A549 (cell line): ENCODE data around the gene FKBP1A. TPM values are rescaled to one million over a fixed set of nuclear protein-coding genes. Genes with fewer than 3 reads are reported as not detected.

ENCODE experiments used
- ATAC-seq, 2 experiments: fragments of 200-7000 bp in 1 of 2; fragments of >200 bp in 1 of 2; cut with Nextera tagmentation in 1 of 2; cut with Tn5 transposase in 1 of 2; 3 replicates each; pipeline versions ENCODE4 v1.8.0 to v1.9.1; 2018 to 2020; ENCODE audit warnings: mild to moderate bottlenecking in 1 of 2, moderate library complexity in 1 of 2
- CTCF ChIA-PET: fragments of 300-600 bp; sonication (Branson Sonifier 250); formaldehyde crosslinking; extraction: SDS; loops from one replicate; lab custom pipeline; 2021; ENCODE audit warnings: antibody characterized with exemption, inconsistent platforms; lab: Yijun Ruan, JAX
- POLR2A ChIA-PET: fragments of 350-600 bp; formaldehyde crosslinking; extraction: SDS; loops from one replicate; lab custom pipeline; 2021; ENCODE audit warnings: antibody characterized with exemption, inconsistent platforms; lab: Yijun Ruan, JAX
- DNase-seq, 2 experiments: peaks; one replicate each; pipeline versions ENCODE4 v3.0.0 to v3.0.0-alpha.2; 2011 to 2016; ENCODE audit warnings: low read depth in 1 of 2, low spot score in 1 of 2
- FAIRE-seq: peaks from 2 replicates; lab custom pipeline; 2011; peaks lifted over from hg19 to GRCh38; lab: Jason Lieb, UNC
- H3K27ac ChIP-seq, 2 experiments: fragments of >200 bp; sonication (Bioruptor Twin); formaldehyde crosslinking; 3 replicates each; pipeline ENCODE4 v1.5.1; 2016 to 2017
- H3K4me1 ChIP-seq: fragments of >200 bp; sonication (Bioruptor Twin); formaldehyde crosslinking; 3 replicates; pipeline ENCODE4 v1.6.1; 2016
- H3K4me2 ChIP-seq: fragments of >200 bp; sonication (Bioruptor Twin); formaldehyde crosslinking; 3 replicates; pipeline ENCODE4 v1.6.1; 2016
- H3K4me3 ChIP-seq: fragments of >200 bp; sonication (Bioruptor Twin); formaldehyde crosslinking; 3 replicates; pipeline ENCODE4 v1.5.1; 2016
- H3K9me3 ChIP-seq: fragments of >200 bp; sonication (Bioruptor Twin); formaldehyde crosslinking; 3 replicates; pipeline ENCODE4 v1.6.1; 2016
- BCL3 ChIP-seq: fragments of >200 bp; sonication (Bioruptor Twin); formaldehyde crosslinking; IDR thresholded peaks from 3 replicates; pipeline ENCODE4 v1.6.1; 2016
- BHLHE40 ChIP-seq: IDR thresholded peaks from 2 replicates; pipeline ENCODE4 v1.6.1; 2012; ENCODE audit warnings: low read depth, low read length, inconsistent platforms
- CBX2 ChIP-seq: fragments of 200-600 bp; sonication (generic); IDR thresholded peaks from 2 replicates; pipeline ENCODE4 v1.6.1; 2016; ENCODE audit warnings: low read depth, mild to moderate bottlenecking, borderline replicate concordance
- CEBPB ChIP-seq, 2 experiments: fragments of >200 bp in 1 of 2; sonication (Bioruptor Twin) in 1 of 2; formaldehyde crosslinking in 1 of 2; IDR thresholded peaks; 2 replicates each; pipeline ENCODE4 v1.6.1; 2012 to 2016
- ELK1 ChIP-seq: fragments of 150-350 bp; IDR thresholded peaks from 2 replicates; pipeline ENCODE4 v1.6.1; 2014; ENCODE audit warnings: low read depth, mild to moderate bottlenecking, low read length
- EP300 ChIP-seq, 2 experiments: fragments of >200 bp; sonication (Bioruptor Twin); formaldehyde crosslinking; IDR thresholded peaks; 2 replicates in 1 of 2; 3 replicates in 1 of 2; pipeline ENCODE4 v1.6.1; 2016 to 2017
- FOSL2 ChIP-seq, 2 experiments: fragments of 450-650 bp in 1 of 2; fragments of >200 bp in 1 of 2; sonication (Bioruptor Twin) in 1 of 2; formaldehyde crosslinking; IDR thresholded peaks; 2 replicates each; pipeline versions ENCODE4 v1.5.0 to v1.6.1; 2016 to 2020; ENCODE audit warnings: mild to moderate bottlenecking in 1 of 2, moderate library complexity in 1 of 2
- HEYL ChIP-seq: fragments of 250-450 bp; sonication (Bioruptor Pico); IDR thresholded peaks from 2 replicates; pipeline ENCODE4 v1.8.0; 2021; ENCODE audit warnings: mild to moderate bottlenecking, moderate library complexity
- HMGXB4 ChIP-seq: fragments of 250-450 bp; sonication (Bioruptor Pico); IDR thresholded peaks from 2 replicates; pipeline ENCODE4 v1.5.0; 2021; ENCODE audit warnings: mild to moderate bottlenecking, moderate library complexity, borderline replicate concordance
- HOXA7 ChIP-seq: fragments of 250-450 bp; sonication (Bioruptor Pico); IDR thresholded peaks from 2 replicates; pipeline ENCODE4 v1.5.0; 2020; ENCODE audit warnings: mild to moderate bottlenecking, moderate library complexity
- JUN ChIP-seq, 2 experiments: fragments of >200 bp; sonication (Bioruptor Twin); formaldehyde crosslinking; IDR thresholded peaks; 2 replicates in 1 of 2; 3 replicates in 1 of 2; pipeline ENCODE4 v1.6.1; 2016 to 2017
- KDM5A ChIP-seq: fragments of 200-600 bp; sonication (generic); IDR thresholded peaks from 2 replicates; pipeline ENCODE4 v1.6.1; 2016; ENCODE audit warnings: antibody characterized with exemption, mild to moderate bottlenecking
- MAX ChIP-seq: IDR thresholded peaks from 2 replicates; pipeline ENCODE4 v1.6.1; 2012
- MAZ ChIP-seq: fragments of 150-350 bp; IDR thresholded peaks from 2 replicates; pipeline ENCODE4 v1.6.1; 2014; ENCODE audit warnings: antibody characterized with exemption, low read depth, low read length, borderline replicate concordance
- MYC ChIP-seq: IDR thresholded peaks from 2 replicates; pipeline ENCODE4 v1.6.1; 2012; ENCODE audit warnings: mild to moderate bottlenecking, inconsistent platforms, low read length, improper control_type of control experiment, borderline replicate concordance
- PHF8 ChIP-seq: fragments of 200-600 bp; sonication (generic); IDR thresholded peaks from 2 replicates; pipeline ENCODE4 v1.6.1; 2016; ENCODE audit warnings: low read depth, mild to moderate bottlenecking, antibody characterized with exemption, moderate library complexity, borderline replicate concordance
- POLR2A ChIP-seq: IDR thresholded peaks from 2 replicates; pipeline ENCODE4 v1.6.1; 2012; ENCODE audit warnings: mild to moderate bottlenecking, low read length
- RAD21 ChIP-seq, 2 experiments: fragments of >200 bp in 1 of 2; sonication (Bioruptor Twin) in 1 of 2; formaldehyde crosslinking in 1 of 2; IDR thresholded peaks in 1 of 2; conservative IDR thresholded peaks in 1 of 2; 2 replicates in 1 of 2; 3 replicates in 1 of 2; pipeline ENCODE4 v1.6.1; 2012 to 2018; ENCODE audit warnings: inconsistent platforms in 1 of 2
- RARB ChIP-seq: fragments of 250-450 bp; sonication (Bioruptor Pico); IDR thresholded peaks from 2 replicates; pipeline ENCODE4 v1.8.0; 2021; ENCODE audit warnings: mild to moderate bottlenecking, moderate library complexity
- TFCP2L1 ChIP-seq: fragments of 250-450 bp; sonication (Bioruptor Pico); IDR thresholded peaks from 2 replicates; pipeline ENCODE4 v1.5.0; 2021; ENCODE audit warnings: mild to moderate bottlenecking
- ZFP36 ChIP-seq: fragments of 450-650 bp; IDR thresholded peaks from 2 replicates; pipeline ENCODE4 v1.6.1; 2014; ENCODE audit warnings: borderline replicate concordance; ENCODE audit not compliant: partially characterized antibody
- ZSCAN20 ChIP-seq: fragments of 250-450 bp; sonication (Bioruptor Pico); IDR thresholded peaks from 2 replicates; pipeline ENCODE4 v1.8.0; 2022; ENCODE audit warnings: mild to moderate bottlenecking, moderate library complexity
- WGBS: methylation state at CpG from one replicate; pipeline ENCODE4 v1.1.6; 2017; ENCODE audit errors: missing lambda C conversion rate; 5-methylcytosine and 5-hydroxymethylcytosine counted together
- polyA minus RNA-seq: library from RNA; depleted of rRNA, polyadenylated mRNA; stranded (reverse); fragments of >200 nt; gene quantifications from 2 replicates; pipeline ENCODE4 v1.2.3, GENCODE V29; 2011; rRNA and poly(A)+ RNA removed
- polyA plus RNA-seq, 4 experiments: library from polyadenylated mRNA; depleted of rRNA in 3 of 4; stranded (reverse); fragments of >200 nt; fragmentation: RNase III in 1 of 4; extraction: RNeasy Plus Mini Kit Qiagen cat#74134 plus additional on column Dnase treatment in 1 of 4; gene quantifications; 2 replicates in 3 of 4; 3 replicates in 1 of 4; pipeline ENCODE4 v1.2.3, GENCODE V29; 2011 to 2017
- TF ChIP-seq, protein P1 (sequence below): IDR thresholded peaks from 2 replicates; pipeline ENCODE4 v1.6.1; 2012

The FKBP1A gene
- polyA plus RNA-seq (2011; rRNA removed) (535 and 848 TPM in 2 replicates), polyA plus RNA-seq (2017; fragmentation: RNase III; extraction: RNeasy Plus Mini Kit Qiagen cat#74134 plus additional on column Dnase treatment) (375 to 385 TPM (median 377 TPM) in 3 replicates), polyA minus RNA-seq (309 and 380 TPM in 2 replicates)
- 405 and 481 TPM in 2 replicates for polyA plus RNA-seq (2012; cell fraction: cytosol; rRNA removed)
- polyA plus RNA-seq (2012; cell fraction: nucleus; rRNA removed) = 108 and 284 TPM in 2 replicates

GRCh38 chr20:1392693-1393506 is at the start of gene FKBP1A:
Gene FKBP1A (minus strand): TSS chr20:1393054. CDS start chr20:1392998, 56 bp downstream.
- H3K4me2 ChIP-seq = peak within 1 kb of the TSS; percentile 95
- peak within 1 kb of the TSS; percentile 89 to 95 for H3K27ac ChIP-seq
- H3K9me3 ChIP-seq = no peaks in the 10 kb centered on the region
- H3K4me3 ChIP-seq = peak within 1 kb of the TSS; percentile 96
- no peak for FAIRE-seq
- peak; percentile 91 for DNase-seq
- CTCF ChIA-PET = interaction anchor here (0.8 to 2.6 kb wide), 5 partner anchors 13 to 165 kb away, joined by 3 to 10 read pairs (median 3); partner anchors contain the start of gene NSFL1C
- ATAC-seq = peak; percentile 96 to 98
- TF ChIP-seq HOXA7 (CRISPR knock-in tag) = no peak
- TF ChIP-seq MYC = peak; percentile 52; the same call in 1 of the 2 replicates
- no peak for TF ChIP-seq RARB (CRISPR knock-in tag)
- 0 out of 2 replicates have a peak, but pooled peaks have one; percentile 15 for TF ChIP-seq KDM5A
- no peak for TF ChIP-seq MAZ
- no peak for TF ChIP-seq ZFP36
- TF ChIP-seq, protein P1, sequence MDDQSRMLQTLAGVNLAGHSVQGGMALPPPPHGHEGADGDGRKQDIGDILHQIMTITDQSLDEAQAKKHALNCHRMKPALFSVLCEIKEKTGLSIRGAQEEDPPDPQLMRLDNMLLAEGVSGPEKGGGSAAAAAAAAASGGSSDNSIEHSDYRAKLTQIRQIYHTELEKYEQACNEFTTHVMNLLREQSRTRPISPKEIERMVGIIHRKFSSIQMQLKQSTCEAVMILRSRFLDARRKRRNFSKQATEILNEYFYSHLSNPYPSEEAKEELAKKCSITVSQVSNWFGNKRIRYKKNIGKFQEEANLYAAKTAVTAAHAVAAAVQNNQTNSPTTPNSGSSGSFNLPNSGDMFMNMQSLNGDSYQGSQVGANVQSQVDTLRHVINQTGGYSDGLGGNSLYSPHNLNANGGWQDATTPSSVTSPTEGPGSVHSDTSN = peak; percentile 49; the same call in 1 of the 2 replicates
- no peak for TF ChIP-seq BHLHE40
- no peak for TF ChIP-seq EP300 (IDR thresholded peaks at IDR 0.05)
- no peak for TF ChIP-seq CEBPB (IDR thresholded peaks at IDR 0.05)
- no peak for TF ChIP-seq ZSCAN20 (CRISPR knock-in tag)
- no peak for TF ChIP-seq CBX2
- peak; percentile 84 for TF ChIP-seq MAX
- TF ChIP-seq RAD21 (conservative IDR thresholded peaks at IDR 0.05 in 1 of 2, IDR thresholded peaks at IDR 0.05 in 1 of 2) = 0 out of 5 replicates have a peak, but pooled peaks of 1 of the 2 experiments have one; percentile 8
- TF ChIP-seq HMGXB4 (CRISPR knock-in tag) = no peak
- no peak for TF ChIP-seq ELK1
- peak; percentile 91 for TF ChIP-seq POLR2A
- TF ChIP-seq FOSL2 (IDR thresholded peaks at IDR 0.05) = no peak
- TF ChIP-seq FOSL2 (CRISPR knock-in tag; IDR thresholded peaks at IDR 0.05) = no peak
- peak; percentile 84 for TF ChIP-seq PHF8
- no peak for TF ChIP-seq TFCP2L1
- peak; percentile 74 to 87 for TF ChIP-seq JUN (IDR thresholded peaks at IDR 0.05)
- no peak for TF ChIP-seq HEYL (CRISPR knock-in tag)
- peak; percentile 86; the same call in 2 of the 3 replicates for TF ChIP-seq BCL3
- TF ChIP-seq, all 56 proteins: peak for 9
- 3% methylated on average over 32 of the region's 79 CpGs for WGBS
- POLR2A ChIA-PET = interaction anchor here (1.0 kb wide), 3 partner anchors 9 to 67 kb away, joined by 3 read pairs; no protein-coding TSS in a partner anchor
- peaks cover 27% of the 10 kb centered on the region; the same call in 2 of the 3 replicates for H3K4me1 ChIP-seq
